ENCODE results near the gene PISD. TPM values are rescaled to one million over a fixed set of nuclear protein-coding genes. Genes with fewer than 3 reads are reported as not detected.

The PISD gene
- total RNA-seq, 4 donors from 2014 or later = 21.8 to 205 (median 42.2) TPM

DNA sequence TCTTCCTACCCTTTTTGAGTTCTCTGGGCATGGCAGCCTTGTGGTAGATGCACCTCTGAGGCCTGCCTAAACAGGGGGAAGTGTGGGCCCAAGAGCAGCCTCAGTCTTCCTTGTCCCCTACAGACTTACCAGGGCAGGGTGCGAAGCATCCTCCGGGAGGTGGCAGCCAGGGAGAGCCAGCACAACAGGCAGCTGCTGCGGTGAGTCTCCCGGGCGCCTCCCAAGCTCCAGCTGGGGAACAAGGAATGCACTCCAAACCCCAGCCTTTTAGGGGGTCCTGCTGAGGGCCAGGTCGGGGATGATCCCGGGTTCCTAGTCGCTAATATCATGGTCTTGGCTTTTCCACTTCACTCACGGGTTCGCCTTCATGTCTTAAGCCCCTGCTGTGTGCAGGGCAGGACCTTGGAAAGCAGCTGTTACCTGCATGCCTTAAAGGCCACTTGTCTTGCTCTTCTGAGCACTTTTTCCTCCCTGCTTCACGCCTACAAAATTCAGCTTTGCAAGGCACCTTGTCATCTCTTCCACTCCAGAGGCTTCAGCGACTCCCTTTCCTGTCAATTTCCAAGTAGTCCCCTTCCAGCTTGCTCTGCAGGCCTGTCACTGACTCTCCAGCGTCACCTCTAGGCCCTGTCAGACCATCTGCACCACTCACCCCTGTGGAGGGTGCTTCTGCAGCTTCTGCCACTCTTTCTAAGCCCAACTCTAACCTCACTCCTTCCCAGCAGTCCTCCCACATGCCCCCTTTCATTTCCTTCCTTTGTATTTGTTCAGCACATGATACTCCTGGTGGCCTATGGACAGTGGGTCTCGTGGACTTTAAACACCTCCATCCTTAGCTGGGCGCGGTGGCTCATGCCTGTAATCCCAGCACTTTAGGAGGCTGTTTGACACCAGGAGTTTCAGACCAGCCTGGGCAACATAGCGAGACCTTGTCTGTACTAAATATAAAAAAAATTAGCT is 57.0 kb downstream of the PISD start:
- Histone ChIP-seq H3K4me3 (no peak overlapping the region), H3K4me1 (peaks cover 0 to 13% of the 10 kb centered on the region in 2 donors), H3K27ac (no peak overlapping the region), H3K36me3 (no peaks in the 10 kb centered on the region), H3K9me3 (no peaks in the 10 kb centered on the region), H3K27me3 (no peaks in the 10 kb centered on the region)
- intact Hi-C loops (cut with DNase I; ENCODE audit: low total_unique reads) = no loop called here
- TF ChIP-seq, protein P1, sequence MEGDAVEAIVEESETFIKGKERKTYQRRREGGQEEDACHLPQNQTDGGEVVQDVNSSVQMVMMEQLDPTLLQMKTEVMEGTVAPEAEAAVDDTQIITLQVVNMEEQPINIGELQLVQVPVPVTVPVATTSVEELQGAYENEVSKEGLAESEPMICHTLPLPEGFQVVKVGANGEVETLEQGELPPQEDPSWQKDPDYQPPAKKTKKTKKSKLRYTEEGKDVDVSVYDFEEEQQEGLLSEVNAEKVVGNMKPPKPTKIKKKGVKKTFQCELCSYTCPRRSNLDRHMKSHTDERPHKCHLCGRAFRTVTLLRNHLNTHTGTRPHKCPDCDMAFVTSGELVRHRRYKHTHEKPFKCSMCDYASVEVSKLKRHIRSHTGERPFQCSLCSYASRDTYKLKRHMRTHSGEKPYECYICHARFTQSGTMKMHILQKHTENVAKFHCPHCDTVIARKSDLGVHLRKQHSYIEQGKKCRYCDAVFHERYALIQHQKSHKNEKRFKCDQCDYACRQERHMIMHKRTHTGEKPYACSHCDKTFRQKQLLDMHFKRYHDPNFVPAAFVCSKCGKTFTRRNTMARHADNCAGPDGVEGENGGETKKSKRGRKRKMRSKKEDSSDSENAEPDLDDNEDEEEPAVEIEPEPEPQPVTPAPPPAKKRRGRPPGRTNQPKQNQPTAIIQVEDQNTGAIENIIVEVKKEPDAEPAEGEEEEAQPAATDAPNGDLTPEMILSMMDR (IDR thresholded peaks at IDR 0.05) = no peak
- no peak for TF ChIP-seq POLR2A (IDR thresholded peaks at IDR 0.05)
- no peak for DNase-seq

DNA sequence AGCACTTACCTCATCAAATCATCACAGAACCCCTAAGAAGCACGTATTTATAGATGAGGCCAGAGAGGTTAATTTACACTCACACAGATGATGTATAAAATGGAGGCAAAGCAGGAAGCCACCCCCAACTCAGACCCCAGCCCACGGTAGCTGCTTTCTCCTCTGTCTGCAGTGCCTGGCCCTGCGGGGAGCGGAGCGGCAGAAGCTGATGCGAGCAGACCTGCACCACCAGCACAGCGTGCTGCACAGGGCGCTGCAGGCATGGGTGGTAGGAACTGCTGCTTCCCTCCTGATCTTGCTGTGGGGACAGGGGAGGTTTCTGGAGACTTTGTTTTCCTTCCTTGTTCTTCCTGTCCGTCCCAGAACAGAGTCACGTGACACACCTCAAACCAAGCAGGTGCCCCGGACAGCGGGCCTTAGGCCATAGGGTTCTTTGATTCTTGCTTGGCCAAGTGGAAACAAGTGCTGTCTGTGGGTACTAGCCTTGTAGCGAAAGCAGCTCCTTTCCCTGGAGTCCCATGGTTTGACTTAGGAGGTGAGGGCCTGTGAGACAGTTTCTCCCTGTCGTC is 57.8 kb downstream of the PISD start:
- Histone ChIP-seq H3K27me3 (no peaks in the 10 kb centered on the region), H3K4me3 (no peak overlapping the region), H3K4me1 (peaks cover 0 to 13% of the 10 kb centered on the region in 2 donors), H3K27ac (peak overlapping the region in 1 of 2 donors; percentile 74), H3K36me3 (no peaks in the 10 kb centered on the region), H3K9me3 (no peaks in the 10 kb centered on the region)
- DNase-seq = no peak
- TF ChIP-seq, protein P1 (IDR thresholded peaks at IDR 0.05) = no peak
- no peak for TF ChIP-seq POLR2A (IDR thresholded peaks at IDR 0.05)
- intact Hi-C loops (cut with DNase I; ENCODE audit: low total_unique reads) = no loop called here

DNA sequence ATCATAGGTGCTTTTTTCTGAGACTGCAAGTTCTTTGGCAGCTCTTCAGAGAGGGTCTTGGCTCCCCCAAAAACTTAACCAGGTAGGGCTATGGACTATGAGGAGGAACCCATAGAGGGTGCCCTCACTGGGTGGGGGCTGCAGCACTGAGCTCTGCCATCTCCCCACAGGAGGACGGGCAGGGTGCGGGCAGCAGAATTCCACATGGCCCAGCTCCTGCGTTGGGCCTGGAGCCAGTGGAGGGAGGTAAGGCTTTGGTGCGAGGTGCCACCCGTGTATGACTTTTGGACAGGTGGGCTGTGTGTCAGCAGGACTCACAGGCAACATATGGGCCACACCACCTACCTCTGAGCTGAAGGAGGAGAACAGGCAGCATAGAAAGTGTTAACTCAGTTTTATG is 58.4 kb downstream of the PISD start:
- H3K4me1 ChIP-seq = peaks cover 0 to 13% of the 10 kb centered on the region in 2 donors
- H3K36me3 ChIP-seq = no peaks in the 10 kb centered on the region
- DNase-seq = no peak
- peak overlapping the region in 1 of 2 donors; percentile 74 for H3K27ac ChIP-seq
- H3K4me3 ChIP-seq = no peak overlapping the region
- TF ChIP-seq POLR2A (IDR thresholded peaks at IDR 0.05) = no peak
- TF ChIP-seq, protein P1 (IDR thresholded peaks at IDR 0.05) = no peak
- intact Hi-C loops (cut with DNase I; ENCODE audit: low total_unique reads) = no loop called here
- H3K9me3 ChIP-seq = no peaks in the 10 kb centered on the region
- H3K27me3 ChIP-seq = no peaks in the 10 kb centered on the region

DNA sequence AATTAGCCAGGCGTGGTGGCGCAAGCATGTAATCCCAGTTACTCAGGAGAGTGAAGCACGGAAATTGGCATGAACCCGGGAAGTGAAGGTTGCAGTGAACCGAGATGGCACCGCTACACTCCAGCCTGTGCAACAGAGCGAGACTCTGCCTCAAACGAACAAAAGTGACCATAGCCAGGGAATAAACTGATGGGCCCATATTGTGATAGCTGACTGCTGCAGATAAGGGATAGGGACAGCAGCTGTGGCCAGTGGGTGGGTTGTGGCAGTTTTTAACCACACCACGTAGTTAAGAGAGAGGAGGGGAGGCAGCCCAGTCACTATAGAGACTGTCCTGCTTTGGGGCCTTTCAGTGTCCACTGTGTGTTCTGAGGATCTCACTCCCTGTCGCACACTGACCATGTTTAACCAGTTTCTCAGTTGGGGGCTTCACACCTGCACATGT is 58.9 kb downstream of the PISD start:
- Histone ChIP-seq H3K4me3 (no peak overlapping the region), H3K36me3 (no peaks in the 10 kb centered on the region), H3K4me1 (peaks cover 0 to 13% of the 10 kb centered on the region in 2 donors), H3K9me3 (no peaks in the 10 kb centered on the region), H3K27me3 (no peaks in the 10 kb centered on the region), H3K27ac (peak overlapping the region; percentile 65 to 74)
- DNase-seq = no peak
- intact Hi-C loops (cut with DNase I; ENCODE audit: low total_unique reads) = no loop called here
- TF ChIP-seq, protein P1 (IDR thresholded peaks at IDR 0.05) = no peak
- no peak for TF ChIP-seq POLR2A (IDR thresholded peaks at IDR 0.05)

Data from uterus (tissue), 4 donors.